Measurements from ENCODE around the gene PURA.

Gene PURA

GRCh38 chr5:140106101-140106500 is 7.8 kb upstream of the PURA start:
- peaks cover 5% of the 10 kb centered on the region; the same call in 1 of the 2 replicates for H3K4me1 ChIP-seq (ENCODE audit: insufficient read depth, low read length)
- H3K36me3 ChIP-seq (ENCODE audit: insufficient read depth, low read length): no peaks in the 10 kb centered on the region
- H3K9ac ChIP-seq (ENCODE audit: low read depth, low read length): no peak overlapping the region
- no peaks in the 10 kb centered on the region for H3K9me3 ChIP-seq (ENCODE audit: control insufficient read depth, insufficient read depth, low read length)

- peak overlapping the region; percentile 92 for H3K9ac ChIP-seq (ENCODE audit: low read depth, low read length)
- peaks cover 9% of the 10 kb centered on the region for H3K4me1 ChIP-seq (ENCODE audit: insufficient read depth, low read length)
- H3K9me3 ChIP-seq (ENCODE audit: control insufficient read depth, insufficient read depth, low read length): no peaks in the 10 kb centered on the region
- no peaks in the 10 kb centered on the region for H3K36me3 ChIP-seq (ENCODE audit: insufficient read depth, low read length)
These were observed 7.1 kb upstream of the PURA start for GRCh38 chr5:140106805-140107311.

- Histone ChIP-seq H3K4me1 (ENCODE audit: insufficient read depth, low read length) (peaks cover 15% of the 10 kb centered on the region), H3K9ac (ENCODE audit: low read depth, low read length) (peak overlapping the region; percentile 92), H3K36me3 (ENCODE audit: insufficient read depth, low read length) (no peaks in the 10 kb centered on the region), H3K9me3 (ENCODE audit: control insufficient read depth, insufficient read depth, low read length) (no peaks in the 10 kb centered on the region)
These were observed 6.4 kb upstream of the PURA start for GRCh38 chr5:140107312-140108092.

- H3K36me3 ChIP-seq (ENCODE audit: insufficient read depth, low read length): no peaks in the 10 kb centered on the region
- H3K4me1 ChIP-seq (ENCODE audit: insufficient read depth, low read length): peaks cover 16% of the 10 kb centered on the region
- H3K9me3 ChIP-seq (ENCODE audit: control insufficient read depth, insufficient read depth, low read length): no peaks in the 10 kb centered on the region
- peak overlapping the region; percentile 92; the same call in 1 of the 2 replicates for H3K9ac ChIP-seq (ENCODE audit: low read depth, low read length)
These were observed 5.6 kb upstream of the PURA start for GRCh38 chr5:140108093-140109017.

GRCh38 chr5:140109018-140109758 is 4.7 kb upstream of the PURA start:
- H3K4me1 ChIP-seq (ENCODE audit: insufficient read depth, low read length): peaks cover 16% of the 10 kb centered on the region
- H3K36me3 ChIP-seq (ENCODE audit: insufficient read depth, low read length): no peaks in the 10 kb centered on the region
- peak overlapping the region; percentile 92; the same call in 1 of the 2 replicates for H3K9ac ChIP-seq (ENCODE audit: low read depth, low read length)
- H3K9me3 ChIP-seq (ENCODE audit: control insufficient read depth, insufficient read depth, low read length): no peaks in the 10 kb centered on the region

- no peak overlapping the region for H3K9ac ChIP-seq (ENCODE audit: low read depth, low read length)
- peaks cover 16% of the 10 kb centered on the region for H3K4me1 ChIP-seq (ENCODE audit: insufficient read depth, low read length)
These were observed 3.9 kb upstream of the PURA start for GRCh38 chr5:140109759-140110645.

GRCh38 chr5:140110646-140110957 is 3.3 kb upstream of the PURA start:
- Histone ChIP-seq H3K9ac (ENCODE audit: low read depth, low read length) (no peak overlapping the region), H3K36me3 (ENCODE audit: insufficient read depth, low read length) (no peaks in the 10 kb centered on the region), H3K4me1 (ENCODE audit: insufficient read depth, low read length) (peaks cover 20% of the 10 kb centered on the region), H3K9me3 (ENCODE audit: control insufficient read depth, insufficient read depth, low read length) (no peaks in the 10 kb centered on the region)

More at GRCh38 chr5:140109759-140110645, 3.9 kb upstream of the PURA start:
- Histone ChIP-seq H3K9me3 (ENCODE audit: control insufficient read depth, insufficient read depth, low read length) (no peaks in the 10 kb centered on the region), H3K36me3 (ENCODE audit: insufficient read depth, low read length) (no peaks in the 10 kb centered on the region)

GRCh38 chr5:140111011-140111858 is 2.7 kb upstream of the PURA start:
- Histone ChIP-seq H3K36me3 (ENCODE audit: insufficient read depth, low read length) (no peaks in the 10 kb centered on the region), H3K4me1 (ENCODE audit: insufficient read depth, low read length) (peaks cover 20% of the 10 kb centered on the region), H3K9ac (ENCODE audit: low read depth, low read length) (no peak overlapping the region), H3K9me3 (ENCODE audit: control insufficient read depth, insufficient read depth, low read length) (no peaks in the 10 kb centered on the region)

- no peak overlapping the region for H3K9ac ChIP-seq (ENCODE audit: low read depth, low read length)
- H3K36me3 ChIP-seq (ENCODE audit: insufficient read depth, low read length): no peaks in the 10 kb centered on the region
- peaks cover 20% of the 10 kb centered on the region for H3K4me1 ChIP-seq (ENCODE audit: insufficient read depth, low read length)
- H3K9me3 ChIP-seq (ENCODE audit: control insufficient read depth, insufficient read depth, low read length): no peaks in the 10 kb centered on the region
These were observed 1.9 kb upstream of the PURA start for GRCh38 chr5:140111859-140112551.

GRCh38 chr5:140112685-140113179 is 1.2 kb upstream of the PURA start:
- H3K36me3 ChIP-seq (ENCODE audit: insufficient read depth, low read length): no peaks in the 10 kb centered on the region
- no peaks in the 10 kb centered on the region for H3K9me3 ChIP-seq (ENCODE audit: control insufficient read depth, insufficient read depth, low read length)
- H3K4me1 ChIP-seq (ENCODE audit: insufficient read depth, low read length): peaks cover 20% of the 10 kb centered on the region
- H3K9ac ChIP-seq (ENCODE audit: low read depth, low read length): peak overlapping the region; percentile 77; the same call in 1 of the 2 replicates

- Histone ChIP-seq H3K9me3 (ENCODE audit: control insufficient read depth, insufficient read depth, low read length) (no peaks in the 10 kb centered on the region), H3K9ac (ENCODE audit: low read depth, low read length) (peak overlapping the region; percentile 77), H3K36me3 (ENCODE audit: insufficient read depth, low read length) (no peaks in the 10 kb centered on the region), H3K4me1 (ENCODE audit: insufficient read depth, low read length) (peaks cover 24% of the 10 kb centered on the region)
These were observed 670 bp upstream of the PURA start for GRCh38 chr5:140113180-140113698.
